ENCODE measurements around the gene SEPTIN3. TPM values are rescaled to one million over a fixed set of nuclear protein-coding genes. Genes with fewer than 3 reads are reported as not detected.

The SEPTIN3 gene
- total and polyA plus RNA-seq, 2 of the 8 experiments (the other 6 are each of a cell fraction or from before 2014, with no cell fraction given): 38.9 to 52.9 TPM

GRCh38 chr22:41932353-41932752 lies 36.9 kb upstream of the SEPTIN3 start (continued):
- TF ChIP-seq CHD7 (IDR thresholded peaks at IDR 0.05; ENCODE audit: insufficient replicate concordance, low read length) (no peak), POU5F1 (IDR thresholded peaks at IDR 0.05; ENCODE audit: low read depth, low read length) (no peak), CBX8 (IDR thresholded peaks at IDR 0.05; ENCODE audit: borderline replicate concordance, low read depth, low read length) (no peak), POLR2A (IDR thresholded peaks at IDR 0.05; ENCODE audit: control extremely low read depth in 1 of 2, low read depth in 2 of 2, low read length in 2 of 2) (no peak), EGR1 (IDR thresholded peaks at IDR 0.05; ENCODE audit: borderline replicate concordance, low read depth, low read length) (no peak), NANOG (IDR thresholded peaks at IDR 0.05; ENCODE audit: insufficient read depth, low read depth, low read length, poor library complexity, severe bottlenecking) (no peak), GTF2F1 (IDR thresholded peaks at IDR 0.05; ENCODE audit: borderline replicate concordance, low read depth, low read length) (no peak)
